ENCODE measurements around the gene RNF220.
"Not testable (repeated sequence)": the region's sequence is repeated elsewhere in the genome, so short reads cannot be mapped to it uniquely, and the experiment has no call there.

The RNF220 gene

GRCh38 chr1:44549510-44549909 lies 144.5 kb downstream of the RNF220 start:
- Histone ChIP-seq H3K4me3 (ENCODE audit: insufficient read depth, low read depth, low read length) (no peak overlapping the region), H3K36me3 (ENCODE audit: control insufficient read depth, insufficient read depth, low read length) (no peaks in the 10 kb centered on the region), H3K4me1 (ENCODE audit: control insufficient read depth, insufficient read depth, low read length) (no peaks in the 10 kb centered on the region), H3K27ac (ENCODE audit: insufficient read depth, low read depth, low read length, poor library complexity, severe bottlenecking) (no peak overlapping the region), H3K27me3 (ENCODE audit: control insufficient read depth, insufficient read depth, low read length, poor library complexity, severe bottlenecking) (peaks cover 96% of the 10 kb centered on the region), H3K9me3 (ENCODE audit: control insufficient read depth, low read length) (no peaks in the 10 kb centered on the region)
- WGBS, 2 experiments: 64 to 68% methylated on average over 5 of the region's 5 CpGs

GRCh38 chr1:44553127-44553758 lies 148.2 kb downstream of the RNF220 start:
- no peaks in the 10 kb centered on the region for H3K36me3 ChIP-seq (ENCODE audit: control insufficient read depth, insufficient read depth, low read length)
- H3K27ac ChIP-seq (ENCODE audit: insufficient read depth, low read depth, low read length, poor library complexity, severe bottlenecking): no peak overlapping the region
- H3K27me3 ChIP-seq (ENCODE audit: control insufficient read depth, insufficient read depth, low read length, poor library complexity, severe bottlenecking): peaks cover 86% of the 10 kb centered on the region
- no peak overlapping the region for H3K4me3 ChIP-seq (ENCODE audit: insufficient read depth, low read depth, low read length)
- 54 to 59% methylated on average over 3 of the region's 3 CpGs for WGBS, 2 experiments
- no peaks in the 10 kb centered on the region for H3K9me3 ChIP-seq (ENCODE audit: control insufficient read depth, low read length)
- no peaks in the 10 kb centered on the region for H3K4me1 ChIP-seq (ENCODE audit: control insufficient read depth, insufficient read depth, low read length)

GRCh38 chr1:44553771-44554170 lies 148.7 kb downstream of the RNF220 start:
- 86 to 92% methylated on average over 6 of the region's 6 CpGs for WGBS, 2 experiments

DNA sequence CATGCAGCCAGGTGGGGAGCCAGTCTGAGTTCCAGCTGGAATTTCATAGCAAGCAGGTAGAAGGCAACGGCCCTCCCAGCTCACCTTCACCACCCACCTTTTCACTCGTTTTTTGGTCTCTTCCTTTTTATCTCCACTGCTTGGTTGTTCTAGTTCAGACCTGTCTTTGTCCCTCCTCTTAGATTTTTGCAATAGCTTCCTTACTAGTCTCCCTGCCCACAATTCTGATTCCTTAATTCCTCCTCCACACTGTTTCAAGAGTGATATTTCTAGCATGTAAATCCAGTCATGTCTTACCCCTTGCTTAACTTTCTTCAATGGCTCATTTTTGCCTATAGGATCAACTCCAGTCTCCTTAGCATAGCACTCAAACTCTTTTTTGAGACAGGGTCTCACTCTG lies 149.7 kb downstream of the RNF220 start:
- no peaks in the 10 kb centered on the region for H3K36me3 ChIP-seq (ENCODE audit: control insufficient read depth, insufficient read depth, low read length)
- peaks cover 86% of the 10 kb centered on the region for H3K27me3 ChIP-seq (ENCODE audit: control insufficient read depth, insufficient read depth, low read length, poor library complexity, severe bottlenecking)

More at GRCh38 chr1:44553771-44554170, 148.7 kb downstream of the RNF220 start:
- H3K4me3 ChIP-seq (ENCODE audit: insufficient read depth, low read depth, low read length): no peak overlapping the region
- no peaks in the 10 kb centered on the region for H3K4me1 ChIP-seq (ENCODE audit: control insufficient read depth, insufficient read depth, low read length)
- H3K27ac ChIP-seq (ENCODE audit: insufficient read depth, low read depth, low read length, poor library complexity, severe bottlenecking): no peak overlapping the region
- no peaks in the 10 kb centered on the region for H3K9me3 ChIP-seq (ENCODE audit: control insufficient read depth, low read length)
- H3K36me3 ChIP-seq (ENCODE audit: control insufficient read depth, insufficient read depth, low read length): no peaks in the 10 kb centered on the region
- H3K27me3 ChIP-seq (ENCODE audit: control insufficient read depth, insufficient read depth, low read length, poor library complexity, severe bottlenecking): peaks cover 86% of the 10 kb centered on the region

GRCh38 chr1:44557778-44558177 lies 152.7 kb downstream of the RNF220 start:
- Histone ChIP-seq H3K27me3 (ENCODE audit: control insufficient read depth, insufficient read depth, low read length, poor library complexity, severe bottlenecking) (peaks cover 88% of the 10 kb centered on the region), H3K4me1 (ENCODE audit: control insufficient read depth, insufficient read depth, low read length) (no peaks in the 10 kb centered on the region), H3K27ac (ENCODE audit: insufficient read depth, low read depth, low read length, poor library complexity, severe bottlenecking) (no peak overlapping the region), H3K4me3 (ENCODE audit: insufficient read depth, low read depth, low read length) (no peak overlapping the region), H3K36me3 (ENCODE audit: control insufficient read depth, insufficient read depth, low read length) (no peaks in the 10 kb centered on the region), H3K9me3 (ENCODE audit: control insufficient read depth, low read length) (no peaks in the 10 kb centered on the region)
- 65 to 75% methylated on average over 6 of the region's 6 CpGs for WGBS, 2 experiments

More for the DNA sequence above, 149.7 kb downstream of the RNF220 start:
- WGBS, 2 experiments: 78 to 85% methylated on average over 2 of the region's 2 CpGs
- Histone ChIP-seq H3K9me3 (ENCODE audit: control insufficient read depth, low read length) (no peaks in the 10 kb centered on the region), H3K4me3 (ENCODE audit: insufficient read depth, low read depth, low read length) (no peak overlapping the region), H3K27ac (ENCODE audit: insufficient read depth, low read depth, low read length, poor library complexity, severe bottlenecking) (no peak overlapping the region), H3K4me1 (ENCODE audit: control insufficient read depth, insufficient read depth, low read length) (no peaks in the 10 kb centered on the region)

DNA sequence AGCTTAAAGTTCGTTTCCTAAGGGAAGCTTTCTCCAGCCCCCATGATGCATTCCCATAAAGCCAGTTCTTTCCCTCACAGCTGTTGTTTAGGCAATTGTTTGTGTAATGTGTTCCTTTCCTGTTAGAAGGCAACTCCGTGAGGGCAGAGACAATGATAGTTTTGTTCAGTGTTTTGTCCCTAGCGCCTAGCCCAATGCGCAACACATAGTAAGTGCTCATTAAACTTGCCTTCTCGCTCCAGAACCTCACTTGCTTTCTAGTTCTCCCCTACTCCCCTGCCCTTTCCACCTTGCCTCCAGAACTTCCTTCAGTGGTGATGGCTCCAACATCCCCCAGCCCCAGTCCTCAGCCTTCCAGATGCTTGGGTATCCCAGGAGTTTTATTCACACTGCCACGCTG lies 153.8 kb downstream of the RNF220 start:
- no peak overlapping the region for H3K4me3 ChIP-seq (ENCODE audit: insufficient read depth, low read depth, low read length)
- H3K9me3 ChIP-seq (ENCODE audit: control insufficient read depth, low read length): no peaks in the 10 kb centered on the region
- 80 to 81% methylated on average over 6 of the region's 6 CpGs for WGBS, 2 experiments
- no peaks in the 10 kb centered on the region for H3K4me1 ChIP-seq (ENCODE audit: control insufficient read depth, insufficient read depth, low read length)
- peaks cover 88% of the 10 kb centered on the region for H3K27me3 ChIP-seq (ENCODE audit: control insufficient read depth, insufficient read depth, low read length, poor library complexity, severe bottlenecking)
- H3K36me3 ChIP-seq (ENCODE audit: control insufficient read depth, insufficient read depth, low read length): no peaks in the 10 kb centered on the region
- H3K27ac ChIP-seq (ENCODE audit: insufficient read depth, low read depth, low read length, poor library complexity, severe bottlenecking): no peak overlapping the region

- Histone ChIP-seq H3K36me3 (ENCODE audit: control insufficient read depth, insufficient read depth, low read length) (no peaks in the 10 kb centered on the region), H3K27ac (ENCODE audit: insufficient read depth, low read depth, low read length, poor library complexity, severe bottlenecking) (no peak overlapping the region), H3K9me3 (ENCODE audit: control insufficient read depth, low read length) (no peaks in the 10 kb centered on the region), H3K4me3 (ENCODE audit: insufficient read depth, low read depth, low read length) (no peak overlapping the region), H3K27me3 (ENCODE audit: control insufficient read depth, insufficient read depth, low read length, poor library complexity, severe bottlenecking) (peaks cover 88% of the 10 kb centered on the region), H3K4me1 (ENCODE audit: control insufficient read depth, insufficient read depth, low read length) (no peaks in the 10 kb centered on the region)
- WGBS, 2 experiments: 90% methylated on average over 13 of the region's 13 CpGs
These were observed 154.3 kb downstream of the RNF220 start for GRCh38 chr1:44559330-44559729.

DNA sequence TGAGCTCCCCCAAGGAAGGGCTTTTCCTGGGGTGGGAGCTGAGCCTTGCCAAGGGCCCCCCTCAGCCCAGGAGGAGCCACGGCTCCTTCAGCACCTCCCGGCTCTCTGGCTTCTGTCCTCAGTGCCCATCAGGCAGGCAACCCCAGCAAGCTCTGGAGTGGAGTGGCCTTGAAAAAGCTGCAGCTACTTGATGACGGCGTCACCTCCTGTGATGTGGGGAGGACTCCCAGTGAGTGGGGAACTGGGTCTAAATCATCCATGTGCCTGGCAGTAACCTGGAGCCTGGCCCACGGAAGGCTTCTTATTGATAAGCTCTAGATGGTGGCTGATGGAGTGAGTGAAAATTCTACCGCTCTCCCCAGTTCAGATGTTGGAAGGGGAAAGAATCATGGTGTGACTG lies 154.9 kb downstream of the RNF220 start:
- Histone ChIP-seq H3K27me3 (ENCODE audit: control insufficient read depth, insufficient read depth, low read length, poor library complexity, severe bottlenecking) (peaks cover 88% of the 10 kb centered on the region), H3K36me3 (ENCODE audit: control insufficient read depth, insufficient read depth, low read length) (no peaks in the 10 kb centered on the region), H3K27ac (ENCODE audit: insufficient read depth, low read depth, low read length, poor library complexity, severe bottlenecking) (no peak overlapping the region), H3K4me1 (ENCODE audit: control insufficient read depth, insufficient read depth, low read length) (no peaks in the 10 kb centered on the region), H3K9me3 (ENCODE audit: control insufficient read depth, low read length) (no peaks in the 10 kb centered on the region), H3K4me3 (ENCODE audit: insufficient read depth, low read depth, low read length) (no peak overlapping the region)
- 95 to 96% methylated on average over 6 of the region's 6 CpGs for WGBS, 2 experiments

DNA sequence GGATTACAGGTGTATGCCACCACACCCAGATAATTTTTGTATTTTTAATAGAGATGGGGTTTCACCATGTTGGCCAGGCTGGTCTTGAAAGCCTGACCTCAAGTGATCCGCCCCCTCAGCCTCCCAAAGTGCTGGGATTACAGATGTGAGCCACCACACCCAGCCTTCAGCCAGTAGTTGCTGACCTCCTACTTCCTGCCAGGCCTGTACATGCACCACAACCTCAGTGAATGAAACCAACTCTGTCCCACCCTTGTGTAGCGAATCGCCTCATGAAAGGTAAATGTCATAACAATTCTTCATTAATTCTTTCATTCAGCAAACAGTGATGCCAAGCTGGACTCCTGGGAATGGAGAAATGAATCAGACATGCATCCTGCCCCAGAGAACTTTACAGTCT lies 155.6 kb downstream of the RNF220 start:
- not testable (repeated sequence) for H3K4me3 ChIP-seq (ENCODE audit: insufficient read depth, low read depth, low read length); H3K27ac ChIP-seq (ENCODE audit: insufficient read depth, low read depth, low read length, poor library complexity, severe bottlenecking); H3K9me3 ChIP-seq (ENCODE audit: control insufficient read depth, low read length); H3K4me1 ChIP-seq (ENCODE audit: control insufficient read depth, insufficient read depth, low read length); H3K36me3 ChIP-seq (ENCODE audit: control insufficient read depth, insufficient read depth, low read length)
- H3K27me3 ChIP-seq (ENCODE audit: control insufficient read depth, insufficient read depth, low read length, poor library complexity, severe bottlenecking): peaks cover 94% of the 10 kb centered on the region
- 97 to 99% methylated on average over 3 of the region's 3 CpGs for WGBS, 2 experiments

- Histone ChIP-seq H3K36me3 (ENCODE audit: control insufficient read depth, insufficient read depth, low read length) (no peaks in the 10 kb centered on the region), H3K27ac (ENCODE audit: insufficient read depth, low read depth, low read length, poor library complexity, severe bottlenecking) (no peak overlapping the region), H3K27me3 (ENCODE audit: control insufficient read depth, insufficient read depth, low read length, poor library complexity, severe bottlenecking) (peaks cover 98% of the 10 kb centered on the region), H3K4me3 (ENCODE audit: insufficient read depth, low read depth, low read length) (no peak overlapping the region), H3K4me1 (ENCODE audit: control insufficient read depth, insufficient read depth, low read length) (no peaks in the 10 kb centered on the region), H3K9me3 (ENCODE audit: control insufficient read depth, low read length) (no peaks in the 10 kb centered on the region)
- WGBS, 2 experiments: 39 to 40% methylated on average over 5 of the region's 5 CpGs
These were observed 160.2 kb downstream of the RNF220 start for GRCh38 chr1:44565259-44565750.

All from ectodermal cell (in vitro differentiated cells).